CD4-positive, alpha-beta T cell treated with Interleukin-17A for 4 hours (primary cell): ENCODE data around the gene PRKCZ.

Source experiments
- DNase-seq: peaks from one replicate; pipeline ENCODE4 v3.0.0-alpha.2; 2020; ENCODE audit warnings: mixed read lengths

Gene PRKCZ

DNA sequence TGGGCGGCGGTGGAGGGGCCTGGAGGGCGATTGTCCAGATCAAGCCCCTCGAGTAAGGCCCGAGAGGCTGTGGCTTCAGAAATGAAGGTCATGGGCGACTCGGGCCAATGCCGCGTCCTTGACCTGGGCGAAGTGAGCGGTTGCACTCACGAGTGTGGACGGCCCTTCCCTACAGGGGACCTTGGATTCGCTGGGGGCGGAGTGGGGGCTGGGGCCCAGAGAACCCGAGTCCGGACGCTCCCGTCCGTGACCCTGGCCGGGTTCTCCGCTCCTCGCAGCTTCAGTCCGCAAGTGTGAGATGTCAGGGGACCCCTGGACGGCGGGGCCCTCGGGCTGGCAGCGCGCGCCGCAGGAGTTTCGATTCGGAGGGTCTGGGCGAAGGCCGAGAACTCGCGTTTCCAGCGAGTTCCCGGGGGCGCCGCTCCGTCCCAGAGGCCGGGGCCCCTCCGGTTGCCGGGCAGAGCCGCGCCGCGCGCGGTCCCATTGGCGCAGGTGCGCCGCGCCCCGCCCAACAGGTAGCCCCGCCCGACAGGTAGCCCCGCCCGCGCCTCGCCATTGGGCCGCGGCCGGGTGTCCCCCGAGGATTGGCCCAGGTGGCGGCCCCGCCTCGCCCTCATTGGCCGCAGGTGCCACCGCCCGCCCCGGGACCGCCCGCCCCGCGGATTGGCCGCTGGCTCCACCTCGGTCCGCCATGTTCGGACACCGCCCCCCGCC, at the start of gene PRKCZ:
TSS of gene PRKCZ (plus strand) at position 694 of the 714 bp plus-strand sequence. CDS start 220 bp downstream, outside the sequence.
- peak; percentile 97 for DNase-seq

DNA sequence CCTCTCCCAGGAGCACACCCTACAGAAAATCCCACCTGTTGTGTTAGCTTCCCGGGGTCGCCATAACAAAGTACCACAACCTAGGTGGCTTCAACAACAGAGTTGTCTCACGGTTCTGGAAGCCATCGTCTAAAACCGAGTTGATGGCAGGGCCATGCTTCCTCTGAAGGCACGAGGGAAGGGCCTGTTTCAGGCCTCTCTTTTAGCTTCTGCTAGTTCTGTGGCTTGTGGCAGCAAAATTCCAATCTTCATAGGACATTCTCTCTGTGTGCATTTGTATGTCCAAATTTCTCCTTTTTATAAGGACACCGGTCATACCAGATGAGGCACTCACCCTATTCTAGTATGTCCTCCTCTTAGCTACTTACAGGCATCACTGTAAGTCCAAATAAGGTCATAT, 49.8 kb upstream of the PRKCZ start:
- no peak for DNase-seq

DNA sequence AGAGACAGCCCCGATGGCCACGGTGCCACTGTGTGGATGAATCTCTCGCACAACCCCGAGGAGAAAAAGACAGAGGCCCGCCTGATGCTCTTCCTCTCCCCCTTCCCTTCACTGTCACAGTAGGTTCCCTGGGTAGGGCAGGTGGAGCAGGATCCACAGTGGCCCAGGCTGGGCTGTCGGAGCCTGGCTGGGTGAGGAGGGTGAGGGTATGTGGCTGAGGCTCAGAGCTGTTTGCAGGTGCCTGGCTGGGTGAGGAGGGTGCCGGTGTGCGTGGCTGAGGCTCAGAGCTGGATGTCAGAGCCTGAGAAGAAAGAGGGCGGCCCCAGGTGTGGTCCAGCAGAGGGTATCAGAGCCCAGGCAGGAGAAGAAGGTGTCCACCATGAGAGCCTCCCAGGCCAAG, 49.4 kb upstream of the PRKCZ start:
- no peak for DNase-seq

DNA sequence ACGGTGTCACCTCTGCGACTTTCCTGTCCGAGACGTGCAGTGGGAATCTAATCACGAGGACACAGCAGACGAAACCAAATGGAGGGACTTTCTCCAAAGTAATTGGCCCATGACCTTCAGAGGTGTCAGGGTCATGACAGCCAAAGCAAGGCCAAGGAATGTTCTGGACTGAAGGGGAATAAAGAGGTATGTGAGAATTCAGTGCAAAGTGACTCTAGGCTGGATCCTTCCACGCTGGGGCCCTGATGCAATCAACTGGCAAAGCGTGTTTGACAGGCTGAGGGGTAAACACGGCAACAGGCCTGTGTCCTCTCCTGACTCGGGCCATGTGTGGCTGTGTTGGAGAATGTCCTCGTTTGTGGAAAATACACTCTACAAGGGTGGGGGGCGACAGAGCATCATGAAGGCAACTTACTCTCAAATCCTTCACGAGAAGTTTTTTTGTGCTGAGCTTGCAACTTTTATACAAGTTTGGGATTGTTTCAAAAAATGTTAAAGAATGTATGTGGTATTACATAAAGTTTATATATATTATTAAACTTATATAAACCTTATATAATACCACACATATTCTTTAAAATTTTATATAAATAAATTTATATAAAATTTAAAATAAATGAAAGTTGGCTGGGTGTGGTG, 48.3 kb upstream of the PRKCZ start:
- DNase-seq, result no peak

DNA sequence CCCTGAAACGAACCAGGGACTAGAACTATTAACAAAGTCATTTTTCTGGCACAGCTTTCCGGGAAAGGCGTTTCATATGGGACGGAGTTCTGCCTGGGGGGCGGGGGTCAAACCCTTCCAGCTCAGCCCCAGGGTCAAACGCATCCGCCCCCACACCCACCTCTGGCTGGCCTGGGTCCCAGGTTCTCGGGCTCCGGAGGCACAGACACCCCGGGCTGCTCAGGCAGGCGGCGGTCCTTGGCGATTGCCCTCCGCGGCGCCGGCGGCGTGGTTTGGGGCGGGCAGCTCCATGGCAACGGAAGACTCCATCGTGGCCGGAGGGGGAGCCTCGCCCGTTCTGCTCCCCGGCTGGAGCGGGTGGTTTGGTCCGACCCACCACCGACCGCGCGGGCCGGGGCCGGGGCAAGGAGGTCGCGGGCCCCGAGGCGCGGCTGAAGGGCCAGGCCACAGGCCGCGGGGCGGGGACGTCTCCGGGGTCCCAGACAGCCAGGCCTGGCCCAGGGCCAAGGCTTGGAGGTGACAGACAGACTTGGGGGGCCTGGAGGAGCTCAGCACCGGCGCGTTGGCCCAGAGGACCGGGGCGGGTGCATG, 46.6 kb upstream of the PRKCZ start, which contains the start of gene CFAP74:
TSS of gene CFAP74 (minus strand) at position 246 of the 591 bp plus-strand sequence. CDS start 12,830 bp downstream, outside the sequence.
- DNase-seq, result no peak

DNA sequence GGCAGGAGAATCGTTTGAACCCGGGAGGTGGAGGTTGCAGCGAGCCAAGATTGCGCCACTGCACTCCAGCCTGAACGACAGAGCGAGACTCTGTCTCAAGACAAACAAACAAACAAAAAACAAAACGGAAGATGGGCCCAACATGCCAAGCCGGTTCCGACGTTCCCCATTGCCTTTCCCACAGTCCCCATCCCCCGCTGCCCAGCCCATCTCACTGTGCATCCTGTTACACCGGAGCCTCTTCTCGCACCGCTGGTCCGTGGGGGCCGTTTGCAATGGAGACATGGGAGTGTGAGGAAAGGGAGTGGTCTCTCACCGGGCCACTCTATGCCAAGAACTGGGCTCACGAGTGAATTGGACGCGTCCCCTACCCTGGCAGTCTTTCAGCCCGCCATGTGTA, 45.4 kb upstream of the PRKCZ start:
- no peak for DNase-seq

DNA sequence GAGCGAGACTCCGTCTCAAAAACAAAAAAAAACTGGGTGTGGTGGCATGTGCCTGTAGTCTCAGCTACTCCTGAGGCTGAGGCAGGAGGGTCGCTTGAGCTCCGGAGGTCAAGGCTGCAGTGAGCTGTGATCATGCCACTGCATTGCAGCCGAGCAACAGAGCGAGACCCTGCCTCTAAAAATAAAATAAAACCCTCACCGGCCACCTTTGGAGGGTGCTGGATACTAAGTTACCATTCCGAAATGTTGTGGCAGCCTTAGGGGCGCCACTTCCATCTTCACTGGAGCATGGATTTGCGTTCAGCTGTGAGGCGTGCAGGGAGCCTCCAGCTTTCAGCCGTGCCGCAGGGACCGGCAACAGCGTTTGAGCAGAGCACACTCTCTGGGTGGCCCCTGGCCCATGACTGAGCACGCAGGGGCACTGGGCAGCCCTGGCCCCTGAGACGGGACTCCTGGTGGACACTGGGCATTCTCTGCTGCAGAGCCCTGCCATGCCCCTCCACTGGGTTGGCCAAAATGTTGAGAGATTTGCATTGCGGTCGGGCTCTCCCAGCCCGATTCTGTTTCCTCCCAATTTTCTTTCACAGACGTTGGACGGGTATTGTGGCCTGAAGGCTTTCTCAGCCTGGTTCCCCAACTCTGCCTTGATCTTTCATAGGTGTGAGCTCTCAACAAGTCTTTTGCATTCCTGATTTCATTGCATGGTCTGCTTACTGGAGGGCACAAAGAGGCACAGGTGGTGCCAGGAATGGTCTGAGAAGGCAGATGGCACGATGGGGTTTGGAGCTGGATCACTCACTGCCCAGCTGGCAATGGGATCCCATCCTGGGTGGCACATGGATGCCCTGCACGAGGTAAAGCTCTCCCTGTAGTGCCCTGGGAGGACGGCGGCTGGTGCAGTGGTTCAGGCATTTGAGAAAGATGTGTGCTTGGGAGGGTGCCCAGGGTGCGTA, 40.8 kb upstream of the PRKCZ start:
- no peak for DNase-seq

DNA sequence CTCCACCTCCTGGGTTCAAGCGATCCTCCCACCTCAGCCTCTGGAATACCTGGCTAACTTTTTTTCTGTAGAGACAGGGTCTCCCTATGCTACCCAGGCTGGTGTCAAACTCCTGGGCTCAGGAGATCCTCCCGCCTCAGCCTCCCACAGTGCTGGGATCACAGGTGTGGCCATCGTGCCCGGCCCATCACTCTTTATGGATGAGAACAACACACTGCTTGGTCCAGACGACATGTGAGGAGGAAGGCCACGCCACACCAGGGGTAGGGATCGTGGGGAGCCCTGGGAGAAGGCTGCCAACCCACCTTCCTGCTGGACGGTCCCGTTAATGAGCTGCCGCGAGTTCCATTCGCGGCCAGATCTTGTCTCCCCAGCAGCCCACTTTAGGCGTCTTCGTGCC, 36.0 kb upstream of the PRKCZ start:
- no peak for DNase-seq

DNA sequence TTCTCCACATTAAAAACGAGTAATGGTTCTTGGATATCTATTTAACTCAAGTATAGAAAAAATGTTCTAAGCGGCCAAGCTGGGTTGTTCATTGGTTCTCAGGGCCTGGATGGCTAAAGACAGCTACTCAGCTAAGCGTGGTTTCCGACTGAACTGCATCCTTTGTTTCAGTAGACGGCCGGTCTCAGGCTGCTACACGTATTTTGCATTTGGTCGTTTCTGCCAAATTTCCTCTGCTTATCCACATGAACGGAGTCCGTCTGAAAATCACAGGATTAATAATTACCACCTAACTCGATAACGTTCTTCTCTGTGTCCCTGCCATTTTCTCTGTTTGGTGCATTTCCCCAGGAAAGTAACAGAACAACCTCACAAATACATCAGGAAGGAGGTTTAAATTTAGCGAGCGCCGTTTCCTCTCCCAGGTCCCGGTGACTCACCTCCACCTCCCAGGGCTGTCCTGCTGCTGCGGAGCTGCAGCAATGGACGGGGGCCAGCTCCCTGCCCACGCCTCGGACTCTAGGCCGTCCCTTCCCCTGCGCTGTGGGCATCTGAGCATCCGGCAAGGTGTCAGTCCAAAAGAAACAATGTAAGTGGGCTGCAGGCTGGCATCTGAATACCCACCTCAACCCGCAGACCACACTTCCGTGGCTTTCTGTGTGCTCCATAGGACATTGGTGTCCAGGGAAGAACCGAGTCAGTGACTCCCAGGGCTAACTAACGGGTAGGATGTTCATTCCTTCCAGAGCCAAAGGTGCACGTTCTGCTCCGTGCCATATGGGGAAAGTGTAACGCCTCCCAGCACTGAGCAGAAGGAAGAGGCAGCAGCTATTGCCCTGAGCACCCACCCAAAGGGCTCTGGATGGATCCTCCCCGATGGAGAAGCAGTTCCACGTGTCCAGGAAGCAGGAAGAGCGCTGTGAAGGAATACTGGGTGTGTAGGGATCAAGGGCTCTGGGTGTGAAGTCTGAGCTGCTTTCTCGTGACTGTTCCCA, 35.2 kb upstream of the PRKCZ start:
- DNase-seq, result no peak

DNA sequence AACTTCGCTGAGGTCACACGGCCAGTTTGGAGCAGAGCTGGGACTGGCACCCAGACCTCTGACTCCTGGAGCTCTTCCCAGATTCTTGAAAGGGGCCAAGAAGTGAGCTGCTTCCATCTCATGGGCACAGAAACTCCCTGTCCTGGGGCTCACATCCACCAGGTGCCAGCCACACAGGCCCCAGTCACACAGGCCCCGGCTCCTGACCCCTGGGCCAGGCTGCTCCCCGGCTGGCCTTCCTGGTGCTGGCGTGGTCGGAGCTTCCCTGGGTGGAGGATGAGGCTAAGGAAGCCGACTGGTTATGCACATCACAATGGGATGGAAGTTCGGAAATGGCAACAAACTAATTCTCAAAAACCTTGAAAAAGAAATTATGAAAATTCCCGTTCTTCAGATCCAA, 34.1 kb upstream of the PRKCZ start:
- DNase-seq, result no peak

DNA sequence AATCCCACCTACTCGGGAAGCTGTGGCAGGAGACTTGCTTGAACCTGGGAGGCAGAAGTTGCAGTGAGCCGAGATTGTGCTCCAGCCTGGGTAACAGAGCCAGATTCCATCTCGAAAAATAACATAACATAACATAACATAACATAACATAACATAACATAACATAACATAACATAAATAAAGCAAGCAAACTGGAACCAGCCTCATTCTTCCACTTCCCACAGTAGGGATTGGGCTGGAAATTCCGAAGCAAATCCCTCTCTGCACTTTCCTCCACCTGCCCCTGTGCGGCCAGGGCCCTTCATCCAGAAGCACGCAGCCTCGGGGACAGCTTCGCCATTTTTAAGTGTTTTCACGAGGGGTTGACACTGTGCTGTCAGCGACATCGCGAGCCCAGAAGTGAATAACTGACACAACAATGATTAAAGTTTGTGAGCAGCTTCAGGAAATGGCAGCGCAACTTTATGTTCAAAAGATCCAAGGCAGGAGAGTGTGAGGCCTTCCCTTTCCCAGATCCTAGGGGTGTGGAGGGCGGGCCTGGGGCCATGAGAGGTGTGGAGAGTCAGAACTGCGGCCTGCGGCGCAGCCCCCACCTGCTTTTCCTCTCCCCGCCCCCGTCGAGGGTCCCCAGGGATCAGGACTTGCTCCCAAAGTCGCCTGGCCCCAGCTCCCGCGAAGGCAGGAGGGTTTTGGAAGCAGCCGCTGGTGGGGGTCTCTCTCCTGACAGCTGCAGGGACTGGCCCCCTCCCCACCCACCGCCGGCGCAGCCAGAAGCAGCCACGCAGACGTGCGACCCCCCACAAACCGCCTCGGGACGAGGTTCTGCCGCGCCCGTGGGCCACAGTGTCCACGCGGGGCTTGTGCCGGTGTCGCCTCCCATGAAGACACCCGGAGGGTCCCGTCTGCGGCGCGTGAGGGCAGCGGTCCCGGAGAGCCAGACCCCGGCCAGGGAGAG, 31.7 kb upstream of the PRKCZ start:
- no peak for DNase-seq

DNA sequence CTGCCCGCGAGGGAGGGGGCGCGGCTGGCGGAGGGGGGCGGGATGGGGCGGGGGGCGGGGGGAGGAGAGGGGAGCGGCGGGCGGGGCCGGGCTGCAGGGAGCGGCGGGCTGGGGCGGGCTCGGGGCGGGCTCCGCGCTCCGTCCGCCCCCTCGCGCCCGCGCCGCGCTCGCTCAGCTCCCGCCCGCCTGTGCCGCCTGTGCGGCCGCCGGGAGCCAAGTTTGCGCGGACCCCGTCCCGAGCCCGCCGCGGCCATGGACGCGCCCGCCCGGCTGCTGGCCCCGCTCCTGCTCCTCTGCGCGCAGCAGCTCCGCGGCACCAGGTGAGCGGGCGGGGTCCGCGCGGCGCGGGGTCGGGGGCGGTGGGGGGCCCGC, 31.1 kb upstream of the PRKCZ start, which contains the start of gene GABRD:
TSS of gene GABRD (plus strand) at position 174 of the 372 bp plus-strand sequence. CDS start at position 253, 79 bp downstream.
- DNase-seq, result peak; percentile 17

DNA sequence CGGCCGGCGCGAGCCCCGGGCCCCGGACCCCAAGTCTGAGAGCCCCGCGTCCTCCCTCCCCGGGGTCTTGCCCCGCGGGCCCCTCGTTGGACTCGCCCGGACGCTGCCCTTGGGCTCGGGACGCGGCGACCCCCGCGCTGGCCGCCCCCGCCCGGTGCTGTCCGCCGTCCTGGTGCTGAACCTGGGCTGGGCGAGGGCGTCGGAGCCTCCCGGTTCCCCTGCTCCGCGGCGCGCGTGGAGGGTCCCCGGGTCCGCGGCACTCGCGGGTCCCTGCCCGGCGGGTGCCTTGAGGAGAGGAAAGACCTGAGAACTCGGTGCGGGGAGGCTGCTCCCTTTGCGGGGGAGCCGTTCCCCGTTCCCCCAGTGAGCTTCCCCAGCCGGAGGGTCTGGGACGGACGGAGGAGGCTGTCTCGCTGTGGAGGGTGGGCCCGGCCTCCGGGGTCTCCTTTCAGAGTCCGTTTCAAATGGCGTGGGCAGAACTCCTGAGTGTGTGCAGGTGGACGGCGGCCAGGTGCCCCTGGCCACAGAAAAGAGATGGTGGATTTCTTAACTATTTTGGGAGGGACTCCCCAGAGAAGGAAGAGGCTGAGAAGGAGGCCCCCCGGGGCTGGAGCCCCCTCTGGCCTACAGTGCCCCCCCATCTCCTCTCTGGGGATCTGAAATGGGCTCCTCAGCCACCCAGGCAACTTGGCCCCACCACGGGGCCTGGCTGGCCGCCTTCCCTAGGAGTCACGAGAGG, 30.5 kb upstream of the PRKCZ start:
- no peak for DNase-seq

DNA sequence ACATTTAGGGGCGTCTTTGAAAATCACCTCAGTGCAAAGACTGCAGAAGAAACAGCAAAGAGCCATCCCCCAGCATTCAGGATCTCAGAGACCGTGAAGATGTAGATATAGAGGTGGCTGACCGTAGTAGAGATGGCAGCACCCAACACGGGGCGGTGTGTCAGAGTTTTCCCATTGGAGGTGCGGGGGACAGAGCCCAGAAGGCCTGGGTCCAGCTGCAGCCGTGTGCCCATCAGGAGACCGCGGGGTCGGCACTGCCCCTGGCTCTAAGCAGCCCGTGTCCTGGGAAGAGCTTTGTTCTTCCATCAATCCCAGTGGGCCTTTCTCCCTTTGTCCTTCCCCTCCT, 29.9 kb upstream of the PRKCZ start:
- DNase-seq, result no peak

DNA sequence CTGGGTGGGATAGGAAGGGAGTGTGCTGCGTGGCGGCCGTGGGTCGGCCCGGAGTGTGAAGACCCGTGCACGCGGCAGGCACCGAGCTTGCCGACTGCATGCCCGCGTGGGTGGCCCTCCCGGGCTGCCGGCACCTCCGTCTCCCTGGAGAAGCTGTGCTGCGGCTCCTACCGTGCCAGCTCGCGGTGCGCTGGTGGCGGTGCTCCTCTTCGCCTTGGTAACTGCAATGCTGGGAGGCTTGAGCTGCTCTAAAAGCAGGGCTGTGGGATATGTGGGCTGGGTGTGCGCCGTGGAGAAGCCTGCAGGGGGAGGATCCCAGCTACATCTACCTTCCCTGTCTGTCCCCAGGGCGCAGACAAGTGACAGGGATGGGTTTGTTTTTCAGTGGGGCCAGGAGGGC, 28.7 kb upstream of the PRKCZ start:
- no peak for DNase-seq

DNA sequence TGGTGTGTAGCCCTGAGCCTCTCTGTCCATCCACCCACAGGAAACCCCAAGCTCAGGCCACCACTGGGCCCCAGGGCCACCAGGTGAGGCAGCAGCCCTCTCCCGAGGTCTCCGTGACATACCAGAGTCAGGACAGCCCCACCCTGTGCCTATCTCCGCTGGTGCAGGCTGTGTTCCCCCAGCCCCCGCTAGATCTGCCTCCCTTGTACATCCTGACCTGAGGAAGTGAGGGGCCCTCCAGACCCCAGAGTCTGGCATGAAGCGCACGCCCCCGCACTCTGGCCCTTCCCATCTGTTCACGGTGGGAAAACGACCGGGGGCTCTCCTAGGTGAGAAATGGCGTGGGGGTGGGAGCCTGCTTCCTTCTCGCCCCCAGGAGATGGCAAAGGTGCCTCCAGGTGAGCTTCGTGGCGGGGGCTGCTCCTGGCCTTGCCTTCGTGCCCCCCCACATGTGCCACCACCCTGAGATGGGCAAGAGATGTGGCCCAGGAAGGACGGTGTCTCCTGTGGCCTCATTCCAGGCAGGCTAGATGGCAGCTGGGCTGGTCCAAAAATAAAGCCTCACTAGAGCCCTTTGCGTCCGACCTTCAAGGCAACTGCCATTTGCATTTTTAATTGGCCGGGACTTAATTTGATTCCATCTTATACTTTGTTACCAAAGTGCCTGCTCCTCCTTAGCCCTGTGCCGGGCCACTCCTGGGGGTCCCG, 28.0 kb upstream of the PRKCZ start:
- no peak for DNase-seq

DNA sequence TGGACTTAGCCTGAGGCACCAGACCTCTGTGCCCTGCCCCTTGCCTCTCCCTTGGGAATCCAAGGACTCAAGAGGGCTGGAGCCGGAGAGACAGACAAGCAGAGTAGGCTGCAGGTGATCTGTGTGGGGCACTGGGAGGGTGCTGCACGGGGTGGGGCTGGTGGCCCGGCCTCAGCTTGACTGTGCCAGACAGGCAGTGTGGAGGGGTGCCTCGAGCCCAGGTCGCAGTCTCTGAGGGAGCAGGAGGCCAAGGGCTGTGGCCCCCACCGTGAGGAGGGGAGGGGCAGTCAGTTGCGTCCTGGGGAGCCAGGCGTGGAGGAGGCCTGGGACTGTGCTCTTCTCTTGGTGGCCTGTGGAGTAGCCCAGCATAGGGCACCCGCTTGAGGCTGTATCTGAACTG, 27.0 kb upstream of the PRKCZ start:
- no peak for DNase-seq

DNA sequence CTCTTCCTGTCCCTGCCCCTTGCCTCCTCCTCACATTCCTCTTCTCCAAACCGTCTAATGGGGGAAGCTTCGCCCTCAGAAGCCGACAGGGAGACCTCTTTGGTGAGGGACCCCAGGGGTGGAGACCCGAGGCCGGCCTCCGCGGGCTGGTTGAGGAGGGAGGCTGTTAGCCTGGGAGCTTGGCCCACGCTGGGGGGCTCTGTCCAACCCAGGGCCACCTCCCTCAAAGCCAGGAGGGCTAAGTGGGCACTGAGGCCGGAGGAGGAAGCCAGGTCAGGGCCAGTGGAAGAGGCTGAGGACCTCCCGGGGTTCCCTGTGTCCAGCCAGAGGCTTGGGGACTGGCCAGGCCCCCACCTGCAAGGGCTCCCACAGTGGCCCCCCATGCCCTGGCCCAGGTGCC, 25.8 kb upstream of the PRKCZ start:
- DNase-seq, result no peak

DNA sequence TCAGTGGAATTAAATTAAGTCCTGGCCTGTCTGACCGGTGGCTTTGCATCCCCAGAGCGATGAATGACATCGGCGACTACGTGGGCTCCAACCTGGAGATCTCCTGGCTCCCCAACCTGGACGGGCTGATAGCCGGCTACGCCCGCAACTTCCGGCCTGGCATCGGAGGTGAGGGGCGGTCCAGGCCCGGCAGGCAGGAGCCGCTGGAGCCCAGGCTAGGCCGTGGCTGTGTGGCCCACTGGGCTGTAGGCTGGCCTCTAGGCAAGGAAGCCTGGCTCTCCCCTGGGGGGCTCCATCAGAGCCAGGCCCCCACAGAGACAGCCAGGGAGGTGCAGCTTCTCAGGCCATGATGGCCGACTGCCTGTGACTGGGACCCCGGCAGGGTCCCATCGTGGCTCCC, 25.3 kb upstream of the PRKCZ start:
- DNase-seq, result no peak
